ENCODE results near the gene KLHL12.

DNA sequence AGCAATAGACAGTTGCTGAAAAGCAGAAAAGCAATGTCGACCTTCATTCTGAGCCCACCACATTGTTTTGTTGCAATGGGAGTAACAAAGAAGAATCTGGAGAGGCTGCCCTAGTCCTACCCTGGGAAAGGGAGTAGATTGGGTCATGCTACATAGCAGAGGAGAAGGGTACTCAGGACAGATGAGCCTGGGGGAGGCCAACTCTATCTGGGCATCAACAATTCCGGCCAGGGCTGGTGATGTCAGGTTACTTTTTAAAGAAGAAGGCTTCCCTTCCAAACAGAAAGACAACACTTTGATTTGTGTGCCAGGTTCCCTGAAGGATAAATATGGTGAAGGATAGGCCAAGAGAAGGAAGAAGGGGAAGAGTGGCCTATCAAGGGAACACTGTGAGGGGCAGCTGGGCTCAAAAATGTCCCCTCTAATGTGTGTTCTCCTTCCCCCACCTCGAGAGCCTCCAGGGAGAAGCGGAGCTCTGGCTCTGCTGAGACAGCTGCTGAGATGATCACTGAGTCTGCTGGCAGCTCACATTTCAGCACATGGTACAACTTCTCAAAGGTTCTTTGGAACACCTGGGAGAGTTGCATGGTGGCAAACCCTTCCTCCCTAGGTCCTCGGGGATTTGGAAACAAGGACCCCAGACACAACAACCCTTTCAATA lies 34.3 kb upstream of the KLHL12 start:
- TF ChIP-seq, protein P1, sequence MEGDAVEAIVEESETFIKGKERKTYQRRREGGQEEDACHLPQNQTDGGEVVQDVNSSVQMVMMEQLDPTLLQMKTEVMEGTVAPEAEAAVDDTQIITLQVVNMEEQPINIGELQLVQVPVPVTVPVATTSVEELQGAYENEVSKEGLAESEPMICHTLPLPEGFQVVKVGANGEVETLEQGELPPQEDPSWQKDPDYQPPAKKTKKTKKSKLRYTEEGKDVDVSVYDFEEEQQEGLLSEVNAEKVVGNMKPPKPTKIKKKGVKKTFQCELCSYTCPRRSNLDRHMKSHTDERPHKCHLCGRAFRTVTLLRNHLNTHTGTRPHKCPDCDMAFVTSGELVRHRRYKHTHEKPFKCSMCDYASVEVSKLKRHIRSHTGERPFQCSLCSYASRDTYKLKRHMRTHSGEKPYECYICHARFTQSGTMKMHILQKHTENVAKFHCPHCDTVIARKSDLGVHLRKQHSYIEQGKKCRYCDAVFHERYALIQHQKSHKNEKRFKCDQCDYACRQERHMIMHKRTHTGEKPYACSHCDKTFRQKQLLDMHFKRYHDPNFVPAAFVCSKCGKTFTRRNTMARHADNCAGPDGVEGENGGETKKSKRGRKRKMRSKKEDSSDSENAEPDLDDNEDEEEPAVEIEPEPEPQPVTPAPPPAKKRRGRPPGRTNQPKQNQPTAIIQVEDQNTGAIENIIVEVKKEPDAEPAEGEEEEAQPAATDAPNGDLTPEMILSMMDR (conservative IDR thresholded peaks at IDR 0.05; ENCODE audit: low read length) = no peak
- no peak for TF ChIP-seq EZH2phosphoT487 (IDR thresholded peaks at IDR 0.05; ENCODE audit: borderline replicate concordance, low read depth, low read length)
